GM12874 (cell line): ENCODE results near the gene HTRA1.

ENCODE experiments used
- CTCF ChIP-seq: IDR thresholded peaks from 2 replicates; pipeline ENCODE4 v1.5.1; 2011; ENCODE audit warnings: low read depth, mild to moderate bottlenecking, control low read depth, low read length, moderate library complexity; ENCODE audit not compliant: insufficient read depth

The HTRA1 gene

GRCh38 chr10:122505885-122506645, 44.7 kb downstream of the HTRA1 start:
- TF ChIP-seq CTCF = no peak

- TF ChIP-seq CTCF = no peak
Measured at GRCh38 chr10:122507616-122508015, 46.3 kb downstream of the HTRA1 start.

- TF ChIP-seq CTCF = no peak
Measured at GRCh38 chr10:122508021-122508420, 46.7 kb downstream of the HTRA1 start.

GRCh38 chr10:122509323-122509722, 48.0 kb downstream of the HTRA1 start:
- TF ChIP-seq CTCF = no peak

- no peak for TF ChIP-seq CTCF
Measured at GRCh38 chr10:122510326-122510725, 49.0 kb downstream of the HTRA1 start.

- TF ChIP-seq CTCF = no peak
Measured at GRCh38 chr10:122510736-122511135, 49.4 kb downstream of the HTRA1 start.

GRCh38 chr10:122513053-122513452, 51.7 kb downstream of the HTRA1 start:
- TF ChIP-seq CTCF = no peak
